Stimulated activated CD8-positive, alpha-beta memory T cell treated with anti-CD3 and anti-CD28 coated beads, Interleukin-15, amount 100 ng/mL, for 4 hours (primary cell): Measurements from ENCODE around the gene STPG4.
"Not testable (repeated sequence)": the region's sequence is repeated elsewhere in the genome, so short reads cannot be mapped to it uniquely, and the experiment has no call there.

Experiments used
- DNase-seq, 2 donors: peaks; one replicate each; pipeline ENCODE4 v3.0.0-alpha.2; 2020; ENCODE audit warnings: low read depth in 2 of 2

The STPG4 gene, protein sequence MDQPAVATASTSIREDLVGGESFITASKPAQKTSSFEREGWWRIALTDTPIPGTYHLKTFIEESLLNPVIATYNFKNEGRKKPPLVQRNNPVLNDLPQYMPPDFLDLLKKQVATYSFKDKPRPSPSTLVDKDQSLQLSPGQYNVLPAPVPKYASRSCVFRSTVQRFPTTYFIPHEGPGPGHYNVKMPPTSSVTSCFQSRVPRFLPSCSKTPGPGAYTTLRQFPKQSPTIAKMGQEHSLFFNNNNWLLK

GRCh38 chr2:47155091-47155876 is at the start of gene STPG4:
Gene STPG4, minus strand, starts transcription at chr2:47155308. Its CDS starts 57 bp downstream, at chr2:47155251.
- DNase-seq, result no peak

DNA sequence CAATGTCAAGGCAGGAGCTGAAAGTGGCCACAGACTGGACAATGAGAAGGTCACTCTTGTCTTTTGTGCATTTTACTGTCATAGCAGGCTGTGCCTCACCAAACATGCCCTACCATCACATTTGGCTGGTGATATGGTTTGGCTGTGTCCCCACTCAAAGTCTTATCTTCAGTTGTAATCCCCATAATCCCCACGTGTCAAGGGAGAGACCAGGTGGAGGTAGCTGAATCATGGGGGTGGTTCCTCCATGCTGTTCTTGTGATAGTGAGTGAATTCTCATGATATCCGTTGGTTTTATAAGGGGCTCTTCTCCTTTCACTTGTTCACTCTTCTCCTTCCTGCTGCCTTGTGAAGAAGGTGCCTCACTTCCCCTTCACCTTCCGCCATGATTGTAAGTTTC is 49.6 kb upstream of the STPG4 start:
- no peak for DNase-seq

DNA sequence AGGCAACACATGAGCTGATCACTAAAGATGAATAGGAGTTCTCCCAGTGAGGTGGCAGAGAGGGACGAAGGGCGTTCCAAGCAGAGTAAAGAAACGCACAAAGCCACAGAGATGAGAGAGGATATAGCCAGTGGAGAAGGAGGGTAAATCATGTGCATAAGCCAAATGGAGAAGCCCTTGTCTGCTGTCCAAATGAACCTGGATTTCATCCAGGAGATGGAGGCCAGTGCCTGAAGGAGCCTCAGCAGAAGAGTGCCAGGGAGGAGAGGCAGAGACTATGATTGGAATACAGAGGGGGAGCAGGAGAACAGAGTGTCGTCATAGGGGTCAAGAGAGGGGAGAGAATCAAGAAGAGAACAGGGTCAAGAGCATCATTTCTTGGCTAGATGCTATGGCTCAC is 48.9 kb upstream of the STPG4 start:
- no peak for DNase-seq

DNA sequence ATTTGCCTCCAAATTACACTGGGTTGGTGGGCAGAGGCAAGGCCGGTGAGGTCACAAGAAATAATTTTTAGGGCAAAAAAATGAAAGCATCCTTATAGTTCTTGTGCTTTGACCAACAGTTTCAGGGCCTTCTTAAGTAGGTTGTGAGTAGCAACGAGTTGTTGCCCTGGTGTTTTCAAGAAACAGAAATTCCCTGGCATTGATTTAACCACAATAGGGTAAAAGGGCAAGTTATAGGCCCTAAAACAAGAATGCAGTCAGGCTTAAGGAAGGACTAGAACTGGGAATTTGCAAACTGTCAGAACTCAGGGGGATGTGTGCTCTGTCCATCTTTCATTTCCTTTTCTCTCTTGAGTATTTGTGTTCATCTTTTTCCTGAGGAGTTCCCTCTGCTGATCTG is 46.1 kb upstream of the STPG4 start:
- DNase-seq, result no peak

DNA sequence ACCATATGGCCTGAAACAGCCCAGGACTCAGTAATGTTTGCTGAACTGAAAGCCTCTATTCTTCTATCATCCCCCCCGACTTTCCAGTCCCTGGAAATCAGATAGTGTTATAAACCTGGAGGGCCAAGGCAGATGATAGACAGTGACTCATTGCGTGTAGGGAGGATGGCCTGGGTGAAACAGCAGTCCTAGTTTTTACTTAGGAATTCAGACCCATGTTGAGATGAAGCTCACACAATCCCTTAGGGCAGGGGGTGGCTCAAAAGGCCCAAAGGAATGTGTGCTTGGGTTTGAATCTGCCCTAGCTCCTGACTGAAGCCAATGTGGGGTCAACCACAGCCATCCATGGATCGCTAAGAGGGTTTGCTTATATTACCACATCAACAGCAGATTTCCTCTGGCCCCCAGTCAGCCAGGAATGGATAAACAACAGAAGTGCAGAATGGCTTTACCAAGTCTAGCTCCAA is 43.9 kb upstream of the STPG4 start:
- DNase-seq, result no peak

DNA sequence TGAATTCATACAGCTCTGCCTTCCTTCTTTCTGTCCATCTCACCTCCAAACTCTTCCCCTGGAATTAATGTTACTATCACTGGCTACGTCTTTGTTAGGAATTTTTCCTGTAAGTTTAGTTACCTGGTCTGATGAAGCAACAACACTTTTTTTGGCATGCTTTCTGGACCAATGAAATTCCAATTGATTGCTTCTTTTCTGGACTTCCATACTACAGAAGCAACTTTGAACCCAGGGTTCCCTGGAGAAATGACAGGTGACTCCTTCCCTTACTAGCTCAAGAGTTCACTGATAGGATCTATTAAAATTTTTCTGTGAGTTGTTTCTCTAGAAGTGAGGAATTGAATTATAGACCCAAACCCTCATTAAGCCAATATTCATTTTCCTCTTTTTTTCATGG is 41.4 kb upstream of the STPG4 start:
- no peak for DNase-seq

GRCh38 chr2:47196046-47196445 is 40.9 kb upstream of the STPG4 start:
- no peak for DNase-seq

GRCh38 chr2:47195148-47195547 is 40.0 kb upstream of the STPG4 start:
- no peak for DNase-seq

DNA sequence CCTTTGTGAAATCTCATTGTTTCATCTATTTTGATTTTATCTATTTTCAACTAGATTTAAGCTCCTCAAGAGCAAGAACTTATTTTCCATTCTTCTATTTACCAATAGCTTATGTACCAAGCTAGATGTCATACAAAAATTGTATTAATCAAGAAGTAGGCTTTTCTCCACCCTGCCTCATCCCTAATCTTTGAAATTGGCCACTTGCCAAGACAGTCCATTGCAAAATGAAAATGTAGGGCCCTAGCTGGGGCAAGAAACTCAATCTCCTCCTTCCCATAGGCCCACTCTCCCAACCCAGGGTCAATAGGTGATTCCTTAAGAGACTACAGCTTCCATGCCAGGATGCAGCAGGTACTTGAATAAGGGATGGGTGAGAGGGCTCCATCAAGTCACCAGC is 39.3 kb upstream of the STPG4 start:
- DNase-seq, result no peak

DNA sequence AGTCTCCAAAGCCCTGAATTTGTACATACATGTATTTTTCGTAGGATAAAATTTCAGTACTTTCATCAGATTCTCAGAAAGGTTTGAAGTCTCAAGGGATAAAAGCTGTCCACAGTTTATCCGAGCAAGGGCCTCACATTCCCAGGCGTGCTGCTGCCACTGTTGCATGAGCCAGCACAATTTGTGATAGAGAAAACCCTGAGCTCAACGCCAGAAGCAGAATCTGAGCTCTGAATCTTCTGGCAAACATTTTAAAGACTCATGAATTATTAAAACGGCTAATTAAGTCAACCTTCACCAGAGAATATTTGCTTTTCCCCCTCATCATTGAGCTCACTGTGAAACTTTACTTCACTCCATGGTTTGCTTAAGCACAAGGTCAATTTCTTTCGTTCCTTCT is 38.5 kb upstream of the STPG4 start:
- no peak for DNase-seq

DNA sequence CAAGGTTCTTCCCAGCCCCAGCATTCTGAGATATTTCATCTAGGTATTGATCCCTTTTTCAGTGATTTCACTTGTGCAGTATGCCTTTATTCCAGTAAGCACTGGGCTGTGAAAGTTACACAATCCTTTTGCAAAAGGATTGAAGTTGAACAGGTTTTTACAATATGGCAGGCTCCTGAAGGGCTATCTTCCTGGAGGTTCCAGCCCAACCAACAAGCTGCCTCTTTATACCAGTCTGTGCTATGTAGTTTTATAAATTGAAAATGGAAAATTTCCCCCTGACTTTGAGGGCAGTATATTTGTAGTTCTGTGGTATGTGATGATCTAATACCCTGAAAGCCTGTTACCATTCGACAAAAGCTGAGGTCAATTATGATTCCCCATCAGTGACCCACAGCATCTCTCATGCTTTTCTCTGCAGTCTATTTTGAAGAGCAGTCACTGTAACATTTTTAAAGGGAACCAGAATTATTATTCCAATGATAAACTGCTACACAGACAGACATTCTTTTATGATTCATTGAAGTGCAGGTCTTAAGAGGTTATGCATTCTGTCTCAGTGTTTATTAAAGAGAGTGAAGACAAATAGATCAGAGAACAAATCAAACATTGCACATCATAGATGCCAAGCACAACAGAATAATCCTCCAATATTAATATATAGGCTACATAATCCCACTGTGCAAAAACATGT is 35.2 kb upstream of the STPG4 start:
- DNase-seq, result no peak

GRCh38 chr2:47189635-47190034 is 34.5 kb upstream of the STPG4 start:
- DNase-seq, result no peak

GRCh38 chr2:47187069-47187468 is 32.0 kb upstream of the STPG4 start:
- no peak for DNase-seq

- no peak for DNase-seq
Observed at GRCh38 chr2:47186351-47186750, 31.2 kb upstream of the STPG4 start.

DNA sequence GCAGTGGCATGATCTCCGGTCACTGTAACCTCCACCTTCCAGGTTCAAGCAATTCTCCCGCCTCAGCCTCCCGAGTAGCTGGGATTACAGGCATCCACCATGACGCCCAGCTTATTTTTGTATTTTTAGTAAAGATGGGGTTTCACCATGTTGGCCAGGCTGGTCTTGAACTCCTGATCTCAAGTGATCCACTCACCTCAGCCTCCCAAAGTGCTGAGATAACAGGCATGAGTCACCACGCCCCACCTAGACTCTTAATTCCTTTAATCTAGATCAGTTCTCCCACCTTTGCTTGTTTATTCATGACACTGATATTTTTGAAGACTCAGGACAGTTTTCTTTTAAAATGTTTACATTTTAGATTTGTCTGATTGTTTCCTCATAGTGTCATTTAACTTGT is 30.0 kb upstream of the STPG4 start:
- DNase-seq, result not testable (repeated sequence)

DNA sequence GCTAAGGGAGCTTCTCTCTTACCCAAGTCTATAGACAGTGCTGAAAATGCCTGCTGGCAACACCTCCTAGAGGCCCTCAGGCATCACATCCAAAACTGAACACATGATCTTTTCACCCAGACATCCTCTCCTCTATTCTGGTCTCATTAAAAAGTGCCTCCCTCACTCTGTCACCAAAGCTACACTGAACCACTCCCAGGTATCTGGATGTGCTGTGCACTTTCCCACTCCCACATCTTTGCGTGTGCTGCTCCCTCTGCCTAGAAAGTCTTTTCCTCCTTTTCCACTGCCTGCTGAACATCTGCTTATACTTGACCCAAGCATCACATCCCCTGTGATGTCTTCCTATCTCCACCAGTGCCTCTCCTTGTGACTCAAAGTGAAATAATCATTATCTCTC is 26.1 kb upstream of the STPG4 start:
- no peak for DNase-seq

DNA sequence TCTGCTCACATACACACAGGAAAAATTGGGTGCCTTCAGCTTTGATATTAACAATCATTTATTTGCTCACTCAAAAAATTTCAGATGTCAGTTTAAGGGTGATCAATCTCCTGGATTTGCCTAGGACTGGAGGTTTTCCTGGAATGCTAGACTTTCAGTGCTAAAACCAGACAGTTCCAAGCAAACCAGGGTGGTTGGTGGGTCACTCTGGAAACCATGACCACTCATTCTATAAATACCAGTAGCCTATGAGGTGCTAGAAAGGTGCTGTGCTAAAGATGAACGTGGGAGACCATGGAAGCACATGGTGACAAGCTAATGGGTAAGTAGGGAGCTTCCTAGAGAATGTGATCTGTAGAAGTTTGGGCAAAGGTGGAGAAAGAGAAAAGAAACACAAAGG is 25.4 kb upstream of the STPG4 start:
- no peak for DNase-seq

- no peak for DNase-seq
Observed at GRCh38 chr2:47179388-47179787, 24.3 kb upstream of the STPG4 start.

GRCh38 chr2:47178341-47178740 is 23.2 kb upstream of the STPG4 start:
- DNase-seq, result no peak

GRCh38 chr2:47177043-47177565 is 22.0 kb upstream of the STPG4 start:
- DNase-seq, result no peak

GRCh38 chr2:47174733-47175361 is 19.7 kb upstream of the STPG4 start:
- no peak for DNase-seq
